Esophagus mucosa (tissue), 1 donor: ENCODE results near the gene AKAP3. TPM values are rescaled to one million over a fixed set of nuclear protein-coding genes. Genes with fewer than 3 reads are reported as not detected.
A peak's percentile ranks its signal among the peaks of the same experiment; 100 is the strongest.

Experiments used
- ATAC-seq: fragments of 200-7000 bp; cut with Tn5 transposase; one replicate; pipeline ENCODE4 v1.9.1; 2020
- total RNA-seq: library from RNA; stranded (reverse); gene quantifications from one replicate; pipeline ENCODE4 v1.2.4, GENCODE V29; 2023
- donor health status: DM: yes; HTN: yes; CAD: no.

The AKAP3 gene
- 0.32 TPM for total RNA-seq

- ATAC-seq = peak; percentile 93
Measured at GRCh38 chr12:4648501-4649357, at the start of gene AKAP3, which contains the start of gene NDUFA9. AKAP3 (minus strand) TSS chr12:4649051; CDS start chr12:4638196, 10,855 bp downstream. NDUFA9 (plus strand) TSS chr12:4649114; CDS start chr12:4649127, 13 bp downstream.

- no peak for ATAC-seq
Measured at GRCh38 chr12:4690760-4691159, 41.9 kb upstream of the AKAP3 start.

GRCh38 chr12:4685317-4685716 lies 36.5 kb upstream of the AKAP3 start:
- ATAC-seq = no peak

GRCh38 chr12:4681732-4682131 lies 32.9 kb upstream of the AKAP3 start:
- no peak for ATAC-seq

- ATAC-seq = no peak
Measured at GRCh38 chr12:4679711-4680110, 30.9 kb upstream of the AKAP3 start.

GRCh38 chr12:4665236-4665635 lies 16.4 kb upstream of the AKAP3 start:
- no peak for ATAC-seq

GRCh38 chr12:4663971-4664505 lies 15.2 kb upstream of the AKAP3 start:
- ATAC-seq = no peak

GRCh38 chr12:4653691-4654090 lies 4.8 kb upstream of the AKAP3 start:
- ATAC-seq = no peak

- ATAC-seq = no peak
Measured at GRCh38 chr12:4653257-4653656, 4.4 kb upstream of the AKAP3 start.

GRCh38 chr12:4649358-4649661 lies 459 bp upstream of the AKAP3 start:
- no peak for ATAC-seq

- peak; percentile 17 for ATAC-seq
Measured at GRCh38 chr12:4648104-4648500, 749 bp downstream of the AKAP3 start.

- no peak for ATAC-seq
Measured at GRCh38 chr12:4645023-4645422, 3.8 kb downstream of the AKAP3 start.

- no peak for ATAC-seq
Measured at GRCh38 chr12:4643747-4644146, 5.1 kb downstream of the AKAP3 start.

- no peak for ATAC-seq
Measured at GRCh38 chr12:4630262-4630661, 18.6 kb downstream of the AKAP3 start.

GRCh38 chr12:4628406-4628805 lies 20.4 kb downstream of the AKAP3 start:
- ATAC-seq = no peak

GRCh38 chr12:4626543-4626942 lies 22.3 kb downstream of the AKAP3 start:
- no peak for ATAC-seq

- ATAC-seq = peak; percentile 48
Measured at GRCh38 chr12:4621511-4621910, 27.3 kb downstream of the AKAP3 start.

- no peak for ATAC-seq
Measured at GRCh38 chr12:4615667-4616066, 33.2 kb downstream of the AKAP3 start.

GRCh38 chr12:4610481-4610880 lies 38.4 kb downstream of the AKAP3 start:
- ATAC-seq = no peak

GRCh38 chr12:4609071-4609470 lies 39.8 kb downstream of the AKAP3 start:
- no peak for ATAC-seq

- no peak for ATAC-seq
Measured at GRCh38 chr12:4607056-4607455, 41.8 kb downstream of the AKAP3 start.

- ATAC-seq = peak; percentile 98
Measured at GRCh38 chr12:4604684-4605193, 44.1 kb downstream of the AKAP3 start.

- ATAC-seq = no peak
Measured at GRCh38 chr12:4603946-4604345, 44.9 kb downstream of the AKAP3 start.

- ATAC-seq = no peak
Measured at GRCh38 chr12:4603421-4603820, 45.4 kb downstream of the AKAP3 start.
